ENCODE data around the gene TRPT1.
"Not testable (repeated sequence)": the region's sequence is repeated elsewhere in the genome, so short reads cannot be mapped to it uniquely, and the experiment has no call there.

DNA sequence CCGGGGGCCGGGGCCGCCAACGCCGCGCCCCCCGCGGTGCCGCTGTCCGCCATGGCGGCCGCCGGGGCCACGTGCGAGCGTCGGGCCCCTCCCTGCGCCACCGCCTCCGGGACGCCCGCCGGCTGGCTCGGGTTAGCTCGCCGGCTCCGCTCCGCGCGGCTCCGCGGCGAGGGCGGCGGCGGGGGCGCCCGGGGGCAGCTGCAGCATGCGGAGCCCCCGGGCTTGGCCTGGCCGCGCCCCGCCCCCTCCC lies 20.6 kb upstream of the TRPT1 start:
- TF ChIP-seq, protein P1, sequence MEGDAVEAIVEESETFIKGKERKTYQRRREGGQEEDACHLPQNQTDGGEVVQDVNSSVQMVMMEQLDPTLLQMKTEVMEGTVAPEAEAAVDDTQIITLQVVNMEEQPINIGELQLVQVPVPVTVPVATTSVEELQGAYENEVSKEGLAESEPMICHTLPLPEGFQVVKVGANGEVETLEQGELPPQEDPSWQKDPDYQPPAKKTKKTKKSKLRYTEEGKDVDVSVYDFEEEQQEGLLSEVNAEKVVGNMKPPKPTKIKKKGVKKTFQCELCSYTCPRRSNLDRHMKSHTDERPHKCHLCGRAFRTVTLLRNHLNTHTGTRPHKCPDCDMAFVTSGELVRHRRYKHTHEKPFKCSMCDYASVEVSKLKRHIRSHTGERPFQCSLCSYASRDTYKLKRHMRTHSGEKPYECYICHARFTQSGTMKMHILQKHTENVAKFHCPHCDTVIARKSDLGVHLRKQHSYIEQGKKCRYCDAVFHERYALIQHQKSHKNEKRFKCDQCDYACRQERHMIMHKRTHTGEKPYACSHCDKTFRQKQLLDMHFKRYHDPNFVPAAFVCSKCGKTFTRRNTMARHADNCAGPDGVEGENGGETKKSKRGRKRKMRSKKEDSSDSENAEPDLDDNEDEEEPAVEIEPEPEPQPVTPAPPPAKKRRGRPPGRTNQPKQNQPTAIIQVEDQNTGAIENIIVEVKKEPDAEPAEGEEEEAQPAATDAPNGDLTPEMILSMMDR (IDR thresholded peaks at IDR 0.05) = not testable (repeated sequence)
- TF ChIP-seq POLR2A, POLR2AphosphoS5, EP300 (IDR thresholded peaks at IDR 0.05): not testable (repeated sequence)

Data from suprapubic skin (tissue), 4 donors.